Measurements from ENCODE around the gene TLX2. TPM values are rescaled to one million over a fixed set of nuclear protein-coding genes. Genes with fewer than 3 reads are reported as not detected.
A peak's percentile ranks its signal among the peaks of the same experiment; 100 is the strongest.

The TLX2 gene
- total and polyA plus RNA-seq, 2 of the 8 experiments (the other 6 are each of a cell fraction or from before 2014, with no cell fraction given): 0.06 to 0.17 TPM

- H3K79me1 ChIP-seq (ENCODE audit: low read depth, low read length): peaks cover 10% of the 10 kb centered on the region
- H3K36me3 ChIP-seq (ENCODE audit: control insufficient read depth in 2 of 4, insufficient read depth in 4 of 4, low read length in 3 of 4): peaks cover 6 to 31% (median 25%) of the 10 kb centered on the region in 4 experiments; a peak in 7 of 8 replicates
- H2AK5ac ChIP-seq (ENCODE audit: low read depth, low read length): no peak overlapping the region
- H3K4me3 ChIP-seq (ENCODE audit: extremely low read depth in 1 of 4, insufficient read depth in 2 of 4, low read depth in 3 of 4, low read length in 4 of 4): peak overlapping the region; percentile 64 to 99 (median 87)
- H4K8ac ChIP-seq (ENCODE audit: extremely low read depth, insufficient read depth, low read length): peak overlapping the region; percentile 26; the same call in 1 of the 2 replicates
- no peak overlapping the region for H2BK120ac ChIP-seq (replicated peaks; ENCODE audit: low read depth, low read length)
- ChIA-PET POLR2A (ENCODE audit: partially characterized antibody) (interaction anchor here (0.8 to 5.9 kb wide), 21 partner anchors 8 to 90 kb away, joined by 3 to 73 read pairs (median 9); partner anchors contain the start of genes CCDC142, LBX2, LOXL3 and MRPL53), CTCF (ENCODE audit: partially characterized antibody) (interaction anchor here (0.6 to 7.0 kb wide), 12 partner anchors 8 to 77 kb away, joined by 3 to 53 read pairs (median 3); partner anchors contain the start of genes CCDC142 and TTC31)
- H3K27me3 ChIP-seq (replicated peaks in 1 of 4; ENCODE audit: control insufficient read depth in 3 of 4, extremely low read depth in 1 of 4, insufficient read depth in 3 of 4, low read length in 3 of 4): no peaks in the 10 kb centered on the region; a peak in 1 of 7 replicates
- H3K4ac ChIP-seq (replicated peaks; ENCODE audit: insufficient read length, low read depth, low read length): no peak overlapping the region
- no peak overlapping the region for H3K14ac ChIP-seq (ENCODE audit: insufficient read length)
- no peak overlapping the region for H3K56ac ChIP-seq (replicated peaks; ENCODE audit: insufficient read length, low read depth, low read length)
- 23% methylated on average over 47 of the region's 54 CpGs; no CpG with 5 or more reads in 1 of the 2 experiments for WGBS, 2 experiments (ENCODE audit: extremely low coverage in 1 of 2, insufficient coverage in 1 of 2, insufficient read length in 1 of 2, insufficient replicate concordance in 2 of 2, low coverage in 1 of 2, low lambda C conversion rate in 2 of 2, missing lambda C conversion rate in 1 of 2)
- FAIRE-seq (no peak), DNase-seq (ENCODE audit: low read depth in 1 of 2, low spot score in 2 of 2) (no peak)
- H3K27ac ChIP-seq (ENCODE audit: low read depth, low read length): no peak overlapping the region
- H2AFZ ChIP-seq (ENCODE audit: low read length): peak overlapping the region; percentile 10; the same call in 1 of the 2 replicates
- H4K5ac ChIP-seq (ENCODE audit: insufficient read length, low read depth, low read length): no peak overlapping the region
- no peaks in the 10 kb centered on the region for H3K9me3 ChIP-seq (ENCODE audit: insufficient read depth in 2 of 2, low read depth in 1 of 2, low read length in 1 of 2)
- no peak overlapping the region for H2BK12ac ChIP-seq (ENCODE audit: low read depth, low read length)
- H3K23ac ChIP-seq (ENCODE audit: insufficient read length): no peak overlapping the region
- peaks cover 9% of the 10 kb centered on the region; the same call in 1 of the 2 replicates for H3K23me2 ChIP-seq (ENCODE audit: low read depth, low read length)
- peak overlapping the region; percentile 47 to 89 (median 63); a peak in 6 of 7 replicates for H3K9ac ChIP-seq (replicated peaks in 1 of 4; ENCODE audit: extremely low read depth in 1 of 4, low read depth in 3 of 4, low read length in 3 of 4)
- no peak overlapping the region for H4K91ac ChIP-seq (replicated peaks; ENCODE audit: insufficient read length, low read length)
- TF ChIP-seq EZH2 (IDR thresholded peaks at IDR 0.05; ENCODE audit: low read depth, low read length, severe bottlenecking) (peak; percentile 12), SP4 (IDR thresholded peaks at IDR 0.05; ENCODE audit: low read length) (no peak), E2F6 (IDR thresholded peaks at IDR 0.05) (peak; percentile 92), POLR2A (IDR thresholded peaks at IDR 0.05; ENCODE audit: control extremely low read depth in 1 of 2, low read depth in 2 of 2, low read length in 2 of 2) (no peak), MAX (IDR thresholded peaks at IDR 0.05) (peak; percentile 68), FOSL1 (IDR thresholded peaks at IDR 0.05; ENCODE audit: insufficient read depth, low read depth, low read length) (no peak), PHF8 (conservative IDR thresholded peaks at IDR 0.05; ENCODE audit: low read depth, low read length) (peak; percentile 38; the same call in 1 of the 2 replicates)
- H2BK5ac ChIP-seq (ENCODE audit: low read depth, low read length): no peak overlapping the region
- H3K4me2 ChIP-seq (ENCODE audit: insufficient read depth in 1 of 2, low read depth in 2 of 2, low read length in 2 of 2): peak overlapping the region; percentile 84 to 88
- H4K20me1 ChIP-seq (replicated peaks in 1 of 2; ENCODE audit: control insufficient read depth in 1 of 2, insufficient read depth in 2 of 2, low read length in 2 of 2): peaks cover 6 to 9% of the 10 kb centered on the region in 2 experiments
- peaks cover 4 to 13% (median 6%) of the 10 kb centered on the region in 4 experiments; a peak in 6 of 7 replicates for H3K4me1 ChIP-seq (replicated peaks in 1 of 4; ENCODE audit: control insufficient read depth in 3 of 4, insufficient read depth in 4 of 4, low read length in 3 of 4)
- peaks cover 0 to 18% of the 10 kb centered on the region in 2 experiments; a peak in 2 of 4 replicates for H3K79me2 ChIP-seq (ENCODE audit: control insufficient read depth in 1 of 2, insufficient read depth in 2 of 2, low read length in 2 of 2)
- peak overlapping the region; percentile 21; the same call in 1 of the 2 replicates for H3K18ac ChIP-seq (ENCODE audit: extremely low read depth, low read length)
- H2BK20ac ChIP-seq (ENCODE audit: low read length): no peak overlapping the region
- no peak overlapping the region for H2BK15ac ChIP-seq (ENCODE audit: low read length)
Observed at GRCh38 chr2:74530239-74531187, 16.3 kb downstream of the TLX2 start.

Measured in H1 (cell line).